ENCODE measurements around the gene ZYG11B. TPM values are rescaled to one million over a fixed set of nuclear protein-coding genes. Genes with fewer than 3 reads are reported as not detected.

The ZYG11B gene
- total RNA-seq, 1 experiment from 2014 or later, result 20.6 TPM

DNA sequence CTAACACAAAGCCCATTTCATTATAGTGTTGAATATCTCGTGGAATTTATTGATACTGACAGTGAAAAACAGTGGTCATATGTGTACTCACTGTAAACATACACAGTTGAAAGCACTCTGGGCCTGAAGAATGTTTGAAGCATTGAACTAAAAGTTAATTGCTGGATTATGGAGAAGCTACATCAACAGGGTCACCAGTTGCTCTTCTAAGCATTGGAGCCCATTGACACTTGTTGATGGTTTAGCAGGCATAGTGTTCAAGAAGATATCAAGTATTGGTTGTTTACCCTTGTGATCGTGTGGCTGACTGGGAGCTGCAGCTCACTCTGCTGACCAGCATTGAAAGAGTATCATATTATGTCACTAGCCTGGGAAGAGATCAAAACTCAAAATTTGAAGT, 126.6 kb downstream of the ZYG11B start:
- no peaks in the 10 kb centered on the region for H3K23me2 ChIP-seq (ENCODE audit: insufficient read length, low read depth, low read length, poor library complexity, severe bottlenecking)
- H3K27ac Mint-ChIP-seq, result no peak overlapping the region

More for the DNA sequence above, 126.6 kb downstream of the ZYG11B start:
- Histone ChIP-seq H2BK120ac (ENCODE audit: low read depth, low read length, poor library complexity, severe bottlenecking) (no peak overlapping the region), H3K4me1 (ENCODE audit: insufficient read depth, low read length) (no peaks in the 10 kb centered on the region; the same call in 1 of the 2 replicates), H2AFZ (ENCODE audit: low read length) (no peak overlapping the region), H4K20me1 (ENCODE audit: control insufficient read depth, insufficient read depth, insufficient read length) (no peaks in the 10 kb centered on the region), H3K18ac (ENCODE audit: insufficient read length, low read depth, low read length) (no peak overlapping the region), H2AK5ac (ENCODE audit: insufficient read length, low read length) (no peak overlapping the region), H3K56ac (ENCODE audit: insufficient read length, low read depth, low read length) (no peak overlapping the region), H2BK12ac (ENCODE audit: insufficient read length, low read depth, low read length) (no peak overlapping the region), H3T11ph (ENCODE audit: low read length) (no peak overlapping the region), H2BK15ac (ENCODE audit: low read depth, low read length) (no peak overlapping the region), H3K27me3 (ENCODE audit: insufficient read depth, low read length) (no peaks in the 10 kb centered on the region), H3K79me2 (ENCODE audit: insufficient read depth, low read length) (no peaks in the 10 kb centered on the region), H3K9me3 (ENCODE audit: control insufficient read depth, low read depth, low read length) (no peaks in the 10 kb centered on the region), H3K23ac (ENCODE audit: insufficient read length, low read depth, low read length) (no peak overlapping the region), H4K5ac (ENCODE audit: insufficient read length, low read depth, low read length) (no peak overlapping the region), H3K4me2 (ENCODE audit: insufficient read depth, insufficient read length, low read length) (no peak overlapping the region), H3K9ac (ENCODE audit: extremely low read depth, insufficient read length, low read length) (no peak overlapping the region), H4K91ac (ENCODE audit: insufficient read length, low read depth, low read length) (no peak overlapping the region), H4K8ac (replicated peaks; ENCODE audit: insufficient read length, low read depth, low read length) (no peak overlapping the region), H3K14ac (ENCODE audit: insufficient read depth, low read length) (no peak overlapping the region), H3K27ac (ENCODE audit: insufficient read length, low read depth, low read length) (no peak overlapping the region), H3K79me1 (ENCODE audit: insufficient read depth, low read depth, low read length, poor library complexity, severe bottlenecking) (no peaks in the 10 kb centered on the region), H3K4ac (ENCODE audit: low read depth, low read length) (no peak overlapping the region), H2BK5ac (ENCODE audit: insufficient read length, low read length) (no peak overlapping the region), H2BK20ac (ENCODE audit: low read depth, low read length, poor library complexity, severe bottlenecking) (no peak overlapping the region)
- no peaks in the 10 kb centered on the region; a peak in 1 of 7 replicates for H3K36me3 Mint-ChIP-seq (ENCODE audit: insufficient read depth in 1 of 3, low read depth in 3 of 3)
- TF ChIP-seq CTCF (conservative IDR thresholded peaks at IDR 0.05), result no peak
- DNase-seq, result no peak
- 0 out of 2 replicates have a peak, but pooled peaks cover 2% of the 10 kb centered on the region for H3K27me3 Mint-ChIP-seq (ENCODE audit: low read depth)
- no peak overlapping the region for H3K4me3 Mint-ChIP-seq
- peaks cover 2% of the 10 kb centered on the region in 2 experiments; a peak in 3 of 4 replicates for H3K4me1 Mint-ChIP-seq
- no CpG with 5 or more reads among the region's 2 CpGs for WGBS (ENCODE audit: extremely low coverage, insufficient read length, low lambda C conversion rate)
- no peaks in the 10 kb centered on the region for H3K9me3 Mint-ChIP-seq

Data from H9 (cell line).